HepG2 (cell line): ENCODE results near the gene HBM. TPM values are rescaled to one million over a fixed set of nuclear protein-coding genes. Genes with fewer than 3 reads are reported as not detected.
A peak's percentile ranks its signal among the peaks of the same experiment; 100 is the strongest.
"Not testable (repeated sequence)": the region's sequence is repeated elsewhere in the genome, so short reads cannot be mapped to it uniquely, and the experiment has no call there.

Source experiments
- ATAC-seq: fragments of 200-7000 bp; cut with Tn5 transposase; 3 replicates; pipeline ENCODE4 v1.9.1; 2020; ENCODE audit warnings: mild to moderate bottlenecking, moderate library complexity
- BruUV-seq: library from RNA; stranded (reverse); fragments of 400-500 nt; replicated peaks from 2 replicates; lab custom pipeline; 2021; lab: Mats Ljungman, UMichigan
- CTCF ChIA-PET: fragments of 300-600 bp; formaldehyde crosslinking; extraction: SDS; loops from one replicate; lab custom pipeline; 2021; ENCODE audit warnings: low total read pairs, inconsistent platforms, low intra/inter-chr PET ratio; lab: Yijun Ruan, JAX
- POLR2A ChIA-PET: fragments of 350-600 bp; sonication (Branson Sonifier 250); formaldehyde crosslinking; loops from one replicate; lab custom pipeline; 2020; ENCODE audit warnings: antibody characterized with exemption, inconsistent platforms; lab: Yijun Ruan, JAX
- DNase-seq: peaks from one replicate; pipeline ENCODE4 v3.0.0-alpha.2; 2015; ENCODE audit warnings: low spot score
- FAIRE-seq: peaks from 3 replicates; lab custom pipeline; 2011; peaks lifted over from hg19 to GRCh38; lab: Jason Lieb, UNC
- H2AFZ ChIP-seq: one replicate; pipeline ENCODE4 v1.6.1; 2011; ENCODE audit warnings: low read length, inconsistent platforms
- H3K27ac ChIP-seq: fragments of 300-600 bp; 3 replicates; pipeline ENCODE4 v1.8.0; 2011; ENCODE audit warnings: mixed run types, mild to moderate bottlenecking, mixed read lengths, low read length, inconsistent platforms; ENCODE audit not compliant: insufficient read depth; ENCODE audit errors: extremely low read length
- H3K27me3 ChIP-seq, 2 experiments: fragments of 200-600 bp in 1 of 2; 2 replicates in 1 of 2; 3 replicates in 1 of 2; pipeline versions ENCODE4 v1.6.0 to v1.8.0; 2011; ENCODE audit warnings: low read length in 2 of 2, mild to moderate bottlenecking in 2 of 2, moderate library complexity in 2 of 2, inconsistent platforms in 1 of 2; ENCODE audit not compliant: insufficient read depth in 2 of 2, control insufficient read depth in 1 of 2
- H3K36me3 ChIP-seq, 2 experiments: fragments of 200-600 bp in 1 of 2; replicated peaks in 1 of 2; 2 replicates in 1 of 2; 3 replicates in 1 of 2; pipeline versions ENCODE4 v1.5.1 to v1.8.0; 2011; ENCODE audit warnings: low read length in 2 of 2, inconsistent platforms in 1 of 2; ENCODE audit not compliant: insufficient read depth in 2 of 2, control insufficient read depth in 1 of 2
- H3K4me1 ChIP-seq: 2 replicates; pipeline ENCODE4 v1.5.1; 2012; ENCODE audit warnings: low read length, inconsistent platforms; ENCODE audit not compliant: insufficient read depth
- H3K4me2 ChIP-seq: 2 replicates; pipeline ENCODE4 v1.6.0; 2011; ENCODE audit warnings: low read depth, low read length, inconsistent platforms
- H3K4me3 ChIP-seq, 3 experiments: fragments of 200-600 bp in 1 of 3; sonication (generic), shearing (Covaris generic) in 1 of 3; replicated peaks in 1 of 3; 2 replicates each; pipeline ENCODE4 v1.5.1; 2011 to 2016; ENCODE audit warnings: low read length in 3 of 3, inconsistent platforms in 2 of 3, low read depth in 2 of 3, mild to moderate bottlenecking in 2 of 3, control low read depth in 1 of 3, mixed read lengths in 1 of 3; ENCODE audit not compliant: insufficient read depth in 1 of 3
- H3K79me2 ChIP-seq: one replicate; pipeline ENCODE4 v1.6.1; 2011; ENCODE audit warnings: low read length, inconsistent platforms; ENCODE audit not compliant: insufficient read depth
- H3K9ac ChIP-seq: 2 replicates; pipeline ENCODE4 v1.6.0; 2011; ENCODE audit warnings: mild to moderate bottlenecking, low read depth, low read length, inconsistent platforms; ENCODE audit not compliant: insufficient read depth
- H3K9me3 ChIP-seq: 2 replicates; pipeline ENCODE4 v1.5.1; 2012; ENCODE audit warnings: mild to moderate bottlenecking, low read length
- H4K20me1 ChIP-seq: 2 replicates; pipeline ENCODE4 v1.6.0; 2011; ENCODE audit warnings: inconsistent platforms, mild to moderate bottlenecking, low read length, moderate library complexity; ENCODE audit not compliant: insufficient read depth
- ARID4A ChIP-seq: sonication (generic); formaldehyde crosslinking; IDR thresholded peaks from 2 replicates; pipeline ENCODE4 v1.5.0; 2020; ENCODE audit warnings: mild to moderate bottlenecking, missing genetic modification reagents, borderline replicate concordance
- BORCS8-MEF2B ChIP-seq: sonication (generic); formaldehyde crosslinking; IDR thresholded peaks from 2 replicates; pipeline ENCODE4 v1.8.0; 2022; ENCODE audit warnings: mild to moderate bottlenecking, missing genetic modification reagents
- ELF1 ChIP-seq: sonication (generic); formaldehyde crosslinking; IDR thresholded peaks from 2 replicates; pipeline ENCODE4 v1.4.0; 2020; ENCODE audit warnings: missing genetic modification reagents
- ETV6 ChIP-seq: sonication (generic); formaldehyde crosslinking; conservative IDR thresholded peaks from 2 replicates; pipeline ENCODE4 v1.4.0; 2020; ENCODE audit warnings: missing genetic modification reagents
- MIER2 ChIP-seq: IDR thresholded peaks from 2 replicates; pipeline ENCODE4 v1.6.1; 2016; ENCODE audit warnings: missing biosample characterization, missing genetic modification reagents
- NRL ChIP-seq: sonication (generic); formaldehyde crosslinking; IDR thresholded peaks from 2 replicates; pipeline ENCODE4 v1.5.0; 2020; ENCODE audit warnings: missing genetic modification reagents, mild to moderate bottlenecking, moderate library complexity, borderline replicate concordance
- RBFOX2 ChIP-seq: fragments of 200-400 bp; formaldehyde crosslinking; IDR thresholded peaks from 2 replicates; pipeline ENCODE4 v1.6.1; 2017; ENCODE audit warnings: low read depth, mild to moderate bottlenecking, low read length
- U2AF1 ChIP-seq: fragments of 200-400 bp; formaldehyde crosslinking; optimal IDR thresholded peaks from 2 replicates; pipeline ENCODE3; 2017; ENCODE audit warnings: mild to moderate bottlenecking, low read depth, low read length
- WIZ ChIP-seq: sonication (generic); formaldehyde crosslinking; IDR thresholded peaks from 2 replicates; pipeline ENCODE4 v1.5.1; 2020; ENCODE audit warnings: mild to moderate bottlenecking, missing genetic modification reagents
- ZFP36 ChIP-seq: fragments of 150-350 bp; IDR thresholded peaks from 2 replicates; pipeline ENCODE4 v1.6.1; 2018; ENCODE audit warnings: borderline replicate concordance, low read length, low read depth; ENCODE audit not compliant: partially characterized antibody
- ZFP62 ChIP-seq: sonication (generic); formaldehyde crosslinking; IDR thresholded peaks from 2 replicates; pipeline ENCODE4 v1.4.0; 2020; ENCODE audit warnings: missing genetic modification reagents
- ZNF18 ChIP-seq: sonication (generic); formaldehyde crosslinking; IDR thresholded peaks from 2 replicates; pipeline ENCODE4 v1.8.0; 2022; ENCODE audit warnings: mild to moderate bottlenecking, missing genetic modification reagents; ENCODE audit not compliant: insufficient replicate concordance
- ZNF331 ChIP-seq: sonication (generic); formaldehyde crosslinking; IDR thresholded peaks from 2 replicates; pipeline ENCODE4 v1.4.0; 2020; ENCODE audit warnings: missing genetic modification reagents
- ZNF382 ChIP-seq: sonication (generic); formaldehyde crosslinking; IDR thresholded peaks from 2 replicates; pipeline ENCODE4 v1.5.0; 2020; ENCODE audit warnings: missing genetic modification reagents, mild to moderate bottlenecking, borderline replicate concordance
- ZNF792 ChIP-seq: IDR thresholded peaks from 2 replicates; pipeline ENCODE4 v1.6.1; 2016
- WGBS: methylation state at CpG from one replicate; pipeline ENCODE4 v1.1.6; 2017; ENCODE audit warnings: low lambda C conversion rate; 5-methylcytosine and 5-hydroxymethylcytosine counted together
- in situ Hi-C: cut with HindIII; loops from 2 replicates; pipeline ENCODE4 v1.10.0; 2017; ENCODE audit warnings: low pct_unique_long_range_greater_than_20kb; ENCODE audit not compliant: extremely low pct_ligation_motif_present
- intact Hi-C: fragments of 100-400 bp; cut with micrococcal nuclease; formaldehyde crosslinking; loops from one replicate; pipeline ENCODE4 v1.10.0; 2022; ENCODE audit not compliant: unreplicated experiment
- polyA plus RNA-seq, 8 experiments: library from polyadenylated mRNA; depleted of rRNA in 3 of 8; stranded (reverse) in 7 of 8; unstranded in 1 of 8; fragments of >200 nt; fragmentation: Illumina TruSeq in 4 of 8; extraction: Trizol in 4 of 8; gene quantifications; 2 replicates each; pipeline versions ENCODE4 v1.2.1 to v1.2.3, GENCODE V29; 2011 to 2016; ENCODE audit warnings: low read depth in 4 of 8, missing spikeins in 1 of 8, mixed read lengths in 1 of 8; ENCODE audit not compliant: insufficient read depth in 1 of 8
- total RNA-seq, 5 experiments: library from RNA; depleted of rRNA; stranded (reverse); fragments of >200 nt; fragmentation: Illumina TruSeq; extraction: Trizol; gene quantifications; 2 replicates each; pipeline ENCODE4 v1.2.3, GENCODE V29; 2016; ENCODE audit warnings: low read depth in 1 of 5
- TF ChIP-seq, protein P1 (sequence below): sonication (generic); formaldehyde crosslinking; conservative IDR thresholded peaks from 2 replicates; pipeline ENCODE4 v1.5.0; 2020; ENCODE audit warnings: missing genetic modification reagents

The HBM gene
- total and polyA plus RNA-seq, 2 of the 13 experiments (the other 11 are each of a cell fraction or from before 2014, with no cell fraction given), result not detected

DNA sequence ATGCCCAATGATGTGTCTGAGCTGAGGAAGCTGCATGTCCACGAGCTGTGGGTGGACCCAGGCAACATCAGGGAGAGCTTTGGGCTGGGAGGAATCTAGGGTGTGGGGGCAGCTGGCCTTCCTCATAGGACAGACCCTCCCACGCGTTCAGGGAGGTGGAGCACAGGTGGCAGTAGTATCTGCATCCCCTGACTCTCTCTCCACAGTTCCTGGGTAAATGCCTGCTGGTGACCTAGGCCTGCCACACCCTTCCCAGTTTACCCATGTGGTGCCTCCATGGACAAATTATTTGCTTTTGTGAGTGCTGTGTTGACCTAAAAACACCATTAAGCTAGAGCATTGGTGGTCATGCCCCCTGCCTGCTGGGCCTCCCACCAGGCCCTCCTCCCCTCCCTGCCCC is 3.2 kb downstream of the HBM start (continued):
- no peak for TF ChIP-seq ZNF18
- no peak for TF ChIP-seq BORCS8-MEF2B
- TF ChIP-seq, protein P1, sequence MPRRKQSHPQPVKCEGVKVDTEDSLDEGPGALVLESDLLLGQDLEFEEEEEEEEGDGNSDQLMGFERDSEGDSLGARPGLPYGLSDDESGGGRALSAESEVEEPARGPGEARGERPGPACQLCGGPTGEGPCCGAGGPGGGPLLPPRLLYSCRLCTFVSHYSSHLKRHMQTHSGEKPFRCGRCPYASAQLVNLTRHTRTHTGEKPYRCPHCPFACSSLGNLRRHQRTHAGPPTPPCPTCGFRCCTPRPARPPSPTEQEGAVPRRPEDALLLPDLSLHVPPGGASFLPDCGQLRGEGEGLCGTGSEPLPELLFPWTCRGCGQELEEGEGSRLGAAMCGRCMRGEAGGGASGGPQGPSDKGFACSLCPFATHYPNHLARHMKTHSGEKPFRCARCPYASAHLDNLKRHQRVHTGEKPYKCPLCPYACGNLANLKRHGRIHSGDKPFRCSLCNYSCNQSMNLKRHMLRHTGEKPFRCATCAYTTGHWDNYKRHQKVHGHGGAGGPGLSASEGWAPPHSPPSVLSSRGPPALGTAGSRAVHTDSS (CRISPR knock-in tag), result no peak
- no peak for TF ChIP-seq ZFP36
- no peak for TF ChIP-seq RBFOX2
- TF ChIP-seq ZFP62 (CRISPR knock-in tag), result no peak
- no peak for TF ChIP-seq U2AF1
- TF ChIP-seq ZNF382 (CRISPR knock-in tag), result no peak

DNA sequence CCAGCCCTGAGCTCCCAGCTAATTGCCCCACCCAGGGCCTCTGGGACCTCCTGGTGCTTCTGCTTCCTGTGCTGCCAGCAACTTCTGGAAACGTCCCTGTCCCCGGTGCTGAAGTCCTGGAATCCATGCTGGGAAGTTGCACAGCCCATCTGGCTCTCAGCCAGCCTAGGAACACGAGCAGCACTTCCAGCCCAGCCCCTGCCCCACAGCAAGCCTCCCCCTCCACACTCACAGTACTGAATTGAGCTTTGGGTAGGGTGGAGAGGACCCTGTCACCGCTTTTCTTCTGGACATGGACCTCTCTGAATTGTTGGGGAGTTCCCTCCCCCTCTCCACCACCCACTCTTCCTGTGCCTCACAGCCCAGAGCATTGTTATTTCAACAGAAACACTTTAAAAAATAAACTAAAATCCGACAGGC is 4.3 kb downstream of the HBM start:
- in situ Hi-C loops, H3K9me3 ChIP-seq, CTCF ChIA-PET, intact Hi-C loops, H3K4me2 ChIP-seq, H3K4me3 ChIP-seq, H3K79me2 ChIP-seq, H3K9ac ChIP-seq, H3K27ac ChIP-seq, POLR2A ChIA-PET, BruUV-seq, DNase-seq, H2AFZ ChIP-seq, H4K20me1 ChIP-seq, H3K36me3 ChIP-seq: not testable (repeated sequence)
- WGBS, result 0% methylated on average over 3 of the region's 5 CpGs
- FAIRE-seq (peak; percentile 68), ATAC-seq (peak; percentile 52)
- 0 out of 2 replicates have a peak, but pooled peaks cover 17% of the 10 kb centered on the region for H3K4me1 ChIP-seq
- H3K27me3 ChIP-seq, result peaks cover 23 to 44% of the 10 kb centered on the region in 2 experiments
- TF ChIP-seq ETV6 (CRISPR knock-in tag), result 0 out of 2 replicates have a peak, but pooled peaks have one; percentile 52
- TF ChIP-seq NRL (CRISPR knock-in tag), result 0 out of 2 replicates have a peak, but pooled peaks have one; percentile 18
- TF ChIP-seq ZNF331 (CRISPR knock-in tag), result peak; percentile 78
- TF ChIP-seq ELF1 (CRISPR knock-in tag), result 0 out of 2 replicates have a peak, but pooled peaks have one; percentile 17
- peak; percentile 31; the same call in 1 of the 2 replicates for TF ChIP-seq ARID4A (CRISPR knock-in tag)
- TF ChIP-seq ZNF792, result peak; percentile 46; the same call in 1 of the 2 replicates
- TF ChIP-seq MIER2, result peak; percentile 96
- TF ChIP-seq WIZ (CRISPR knock-in tag), result peak; percentile 83
